HG02840 (cell line): ENCODE measurements around the gene VSIG2.

Experiments
- ATAC-seq: cut with Tn5 transposase; IDR thresholded peaks from one replicate; pipeline ENCODE4 v1.9.1; 2021; ENCODE audit warnings: mild to moderate bottlenecking, moderate library complexity, moderate number of reproducible peaks; ENCODE audit not compliant: unreplicated experiment, low FRiP score

Gene VSIG2

DNA sequence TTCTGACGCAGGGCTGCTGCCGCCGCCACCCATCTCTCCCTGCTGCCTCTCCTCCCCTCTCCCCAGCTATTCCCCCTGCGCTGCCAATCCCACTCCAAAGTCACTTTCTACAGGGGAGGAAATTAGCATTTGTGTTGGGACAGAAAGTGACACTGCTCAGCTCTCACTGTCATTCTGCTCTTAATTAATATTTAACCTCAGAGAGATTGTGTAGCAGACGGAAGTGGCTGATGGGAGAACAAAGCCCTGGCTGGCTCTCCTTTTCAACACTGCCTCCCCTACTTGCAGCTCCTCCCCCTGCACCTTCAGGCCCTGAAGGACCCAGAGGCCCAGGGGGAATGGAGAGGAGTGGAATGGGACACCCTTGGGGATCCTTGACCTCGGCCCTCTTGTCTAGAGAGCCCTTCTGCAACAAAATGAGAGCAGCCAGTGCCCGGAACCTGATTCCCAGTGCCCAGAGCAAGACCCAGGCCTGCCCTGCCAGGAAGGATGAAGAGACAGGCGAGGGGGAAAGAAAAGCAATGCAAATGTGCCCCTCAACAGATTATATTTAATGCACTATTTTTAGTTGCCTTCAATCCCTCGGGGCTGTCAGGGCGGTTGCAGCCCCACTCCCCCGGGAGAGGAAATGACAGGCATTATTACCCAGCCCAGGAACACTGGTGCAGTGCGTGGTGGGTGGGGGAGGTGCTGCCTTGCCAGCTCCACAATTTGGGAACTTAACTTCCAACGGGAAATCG is 26.9 kb downstream of the VSIG2 start:
- peak; percentile 81 for ATAC-seq

DNA sequence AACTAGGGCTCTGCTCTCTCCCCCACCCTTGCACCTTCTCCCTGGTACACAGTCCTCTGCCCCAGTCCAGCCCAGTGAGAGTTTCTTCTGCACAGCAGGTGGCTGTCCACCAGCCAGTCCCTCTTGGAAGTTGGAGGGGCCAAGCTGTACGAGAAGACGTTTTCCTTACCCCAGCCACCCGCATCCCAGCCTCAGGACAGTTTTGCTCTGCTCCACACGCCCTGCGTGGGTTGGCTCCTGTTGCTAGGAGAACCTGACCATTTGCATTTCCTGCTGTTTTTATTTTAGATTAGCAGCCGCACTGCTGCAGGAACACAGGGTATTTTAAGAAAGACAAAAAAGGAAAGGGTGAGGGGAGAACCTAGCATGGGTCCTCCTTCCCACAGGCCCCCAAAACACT is 29.9 kb downstream of the VSIG2 start:
- ATAC-seq = no peak

- ATAC-seq = no peak
Observed at GRCh38 chr11:124719534-124719933, 32.5 kb downstream of the VSIG2 start.

DNA sequence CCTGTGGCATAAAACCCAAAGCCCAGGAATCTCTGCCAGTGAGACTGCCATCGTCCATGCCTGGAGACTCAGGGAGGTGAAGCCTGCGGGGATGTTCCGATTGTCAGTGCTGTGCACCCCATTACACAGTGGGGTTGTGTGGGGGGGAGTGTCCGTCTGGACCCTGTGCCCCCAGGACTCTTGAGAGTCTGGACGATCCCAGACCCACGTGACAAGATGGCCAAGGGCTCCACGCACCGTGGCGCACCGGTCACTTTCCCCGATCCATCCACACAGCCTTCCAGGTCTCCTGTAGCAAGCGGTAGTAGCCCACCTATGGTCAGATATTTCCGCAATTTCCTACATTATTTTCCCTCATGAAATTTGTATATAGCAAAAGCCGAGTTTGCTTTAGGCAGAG is 33.3 kb downstream of the VSIG2 start:
- ATAC-seq = no peak

- no peak for ATAC-seq
Observed at GRCh38 chr11:124717786-124718651, 34.0 kb downstream of the VSIG2 start.

GRCh38 chr11:124717421-124717785 is 34.7 kb downstream of the VSIG2 start:
- no peak for ATAC-seq

GRCh38 chr11:124716591-124716990 is 35.5 kb downstream of the VSIG2 start:
- ATAC-seq = no peak

DNA sequence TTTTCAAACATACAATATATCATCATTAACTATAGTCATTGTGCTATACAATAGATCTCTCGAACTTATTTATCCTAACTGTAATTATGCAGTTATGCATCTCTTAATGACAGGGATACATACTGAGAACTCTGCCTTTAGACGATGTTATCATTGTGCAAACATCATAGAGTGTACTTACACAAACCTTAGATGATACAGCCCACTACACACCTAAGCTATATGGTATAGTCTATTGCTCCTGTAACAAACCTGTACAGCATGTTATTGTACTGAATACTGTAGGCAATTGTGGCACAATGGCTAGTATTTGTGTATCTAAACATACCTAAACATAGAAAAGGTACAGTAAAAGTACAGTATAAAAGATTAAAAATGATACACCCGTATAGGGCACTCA is 39.7 kb downstream of the VSIG2 start:
- no peak for ATAC-seq

GRCh38 chr11:124707829-124708228 is 44.2 kb downstream of the VSIG2 start:
- no peak for ATAC-seq

- ATAC-seq = no peak
Observed at GRCh38 chr11:124700028-124700427, 52.0 kb downstream of the VSIG2 start.

DNA sequence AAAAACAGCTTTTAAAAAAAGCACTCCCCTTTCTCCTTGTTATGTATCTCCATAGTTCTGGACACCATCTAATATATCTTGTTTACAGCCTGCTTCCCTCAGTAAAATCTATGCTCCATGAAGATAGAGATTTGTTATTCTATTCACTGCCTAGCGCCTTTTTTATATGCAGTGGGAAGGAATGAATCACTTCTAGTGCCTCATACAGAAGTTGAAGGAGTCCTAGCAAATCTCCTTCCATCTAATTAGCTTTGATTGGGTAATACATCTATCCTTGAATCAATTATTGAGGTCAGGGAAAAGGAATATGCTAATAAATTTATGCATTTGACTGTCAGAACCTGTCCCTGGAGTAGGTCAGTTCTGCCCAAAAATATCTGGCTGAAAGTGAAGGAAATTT is 52.5 kb downstream of the VSIG2 start:
- no peak for ATAC-seq
